SK-N-SH (cell line): ENCODE results near the gene PSMB9. TPM values are rescaled to one million over a fixed set of nuclear protein-coding genes. Genes with fewer than 3 reads are reported as not detected.
A peak's percentile ranks its signal among the peaks of the same experiment; 100 is the strongest.

ENCODE experiments used
- CTCF ChIA-PET: fragments of 300-600, 350-600 bp; formaldehyde crosslinking; extraction: SDS; loops from one replicate; lab custom pipeline; 2021; lab: Yijun Ruan, JAX
- POLR2A ChIA-PET: fragments of 350-600 bp; sonication (Branson Sonifier 250); formaldehyde crosslinking; extraction: SDS; loops from one replicate; lab custom pipeline; 2020; ENCODE audit warnings: antibody characterized with exemption, inconsistent platforms; lab: Yijun Ruan, JAX
- DNase-seq: peaks from one replicate; pipeline ENCODE4 v3.0.0; 2012
- H2AFZ ChIP-seq: fragments of 200-600 bp; sonication (generic); 2 replicates; pipeline ENCODE4 v1.8.1; 2016; ENCODE audit warnings: antibody characterized with exemption, mild to moderate bottlenecking, low read depth
- H3F3A ChIP-seq: fragments of 200-600 bp; sonication (generic); replicated peaks from 2 replicates; pipeline ENCODE3; 2016; ENCODE audit warnings: antibody characterized with exemption, mild to moderate bottlenecking; ENCODE audit not compliant: insufficient read depth
- H3K27ac ChIP-seq, 2 experiments: fragments of 200-500 bp in 1 of 2; fragments of 200-600 bp in 1 of 2; sonication (Bioruptor generic) in 1 of 2; sonication (generic), shearing (Covaris generic) in 1 of 2; 2 replicates each; pipeline versions ENCODE4 v1.5.1 to v1.6.1; 2014 to 2016; ENCODE audit warnings: low read depth in 2 of 2, inconsistent platforms in 1 of 2, low read length in 1 of 2, mild to moderate bottlenecking in 1 of 2, mixed read lengths in 1 of 2
- H3K27me3 ChIP-seq: fragments of 200-600 bp; sonication (generic), shearing (Covaris generic); 2 replicates; pipeline ENCODE4 v1.6.1; 2016; ENCODE audit warnings: mixed run types; ENCODE audit not compliant: insufficient read depth
- H3K36me3 ChIP-seq, 2 experiments: fragments of 200-500 bp in 1 of 2; fragments of 200-600 bp in 1 of 2; sonication (Bioruptor generic) in 1 of 2; sonication (generic) in 1 of 2; replicated peaks in 1 of 2; 2 replicates each; pipeline versions ENCODE3 to v1.5.1; 2014 to 2016; ENCODE audit warnings: low read length in 1 of 2, mild to moderate bottlenecking in 1 of 2; ENCODE audit not compliant: insufficient read depth in 2 of 2, control insufficient read depth in 1 of 2
- H3K4me1 ChIP-seq, 2 experiments: fragments of 200-500 bp in 1 of 2; fragments of 200-600 bp in 1 of 2; sonication (Bioruptor generic) in 1 of 2; sonication (generic), shearing (Covaris generic) in 1 of 2; 2 replicates each; pipeline versions ENCODE4 v1.5.1 to v1.6.1; 2014 to 2016; ENCODE audit warnings: low read depth in 1 of 2, low read length in 1 of 2, mixed run types in 1 of 2; ENCODE audit not compliant: insufficient read depth in 2 of 2, control insufficient read depth in 1 of 2
- H3K4me2 ChIP-seq: fragments of 200-600 bp; sonication (generic), shearing (Covaris generic); 2 replicates; pipeline ENCODE4 v1.6.1; 2017; ENCODE audit warnings: mixed run types
- H3K4me3 ChIP-seq, 2 experiments: fragments of 200-500 bp in 1 of 2; fragments of 200-600 bp in 1 of 2; sonication (Bioruptor generic) in 1 of 2; sonication (generic), shearing (Covaris generic) in 1 of 2; 2 replicates each; pipeline versions ENCODE4 v1.5.1 to v1.8.1; 2014 to 2016; ENCODE audit warnings: low read depth in 2 of 2, inconsistent platforms in 1 of 2, low read length in 1 of 2, mild to moderate bottlenecking in 1 of 2, mixed read lengths in 1 of 2, moderate library complexity in 1 of 2
- H3K79me2 ChIP-seq: fragments of 200-600 bp; sonication (generic); 2 replicates; pipeline ENCODE4 v1.8.1; 2017; ENCODE audit warnings: mild to moderate bottlenecking; ENCODE audit not compliant: insufficient read depth
- H3K9ac ChIP-seq: fragments of 200-600 bp; sonication (generic); 2 replicates; pipeline ENCODE4 v1.6.1; 2017; ENCODE audit warnings: mixed run types
- H3K9me2 ChIP-seq: fragments of 200-600 bp; sonication (generic); 2 replicates; pipeline ENCODE4 v1.6.1; 2017; ENCODE audit warnings: mixed run types
- H3K9me3 ChIP-seq: fragments of 200-600 bp; sonication (generic); 2 replicates; pipeline ENCODE4 v1.6.1; 2017; ENCODE audit warnings: mixed run types, mild to moderate bottlenecking, moderate library complexity
- H4K20me1 ChIP-seq: fragments of 200-600 bp; sonication (generic); 2 replicates; pipeline ENCODE4 v1.6.1; 2017; ENCODE audit warnings: mild to moderate bottlenecking, mixed run types; ENCODE audit not compliant: insufficient read depth
- CHD2 ChIP-seq: fragments of 150-350 bp; IDR thresholded peaks from 2 replicates; pipeline ENCODE4 v1.6.1; 2018; ENCODE audit warnings: low read length; ENCODE audit not compliant: partially characterized antibody
- EP300 ChIP-seq, 2 experiments: IDR thresholded peaks; 2 replicates each; pipeline versions ENCODE4 v1.4.0 to v1.6.1; 2012; ENCODE audit warnings: borderline replicate concordance in 1 of 2, low read depth in 1 of 2, low read length in 1 of 2
- FOSL2 ChIP-seq: IDR thresholded peaks from 2 replicates; pipeline ENCODE4 v1.4.0; 2012; ENCODE audit warnings: low read depth, mild to moderate bottlenecking, moderate library complexity, borderline replicate concordance
- FOXM1 ChIP-seq: IDR thresholded peaks from 2 replicates; pipeline ENCODE4 v1.4.0; 2012; ENCODE audit warnings: low read depth, mild to moderate bottlenecking
- GABPA ChIP-seq: IDR thresholded peaks from 2 replicates; pipeline ENCODE4 v1.4.0; 2012; ENCODE audit warnings: low read depth, mild to moderate bottlenecking
- JUND ChIP-seq: IDR thresholded peaks from 2 replicates; pipeline ENCODE4 v1.4.0; 2012
- MAX ChIP-seq: IDR thresholded peaks from 2 replicates; pipeline ENCODE4 v1.4.0; 2012; ENCODE audit warnings: low read depth
- NFIC ChIP-seq: IDR thresholded peaks from 2 replicates; pipeline ENCODE4 v1.4.0; 2012; ENCODE audit warnings: borderline replicate concordance
- NRF1 ChIP-seq: IDR thresholded peaks from 2 replicates; pipeline ENCODE4 v1.6.1; 2012; ENCODE audit warnings: low read depth, mild to moderate bottlenecking, low read length
- PBX3 ChIP-seq: IDR thresholded peaks from 2 replicates; pipeline ENCODE4; 2012
- POLR2AphosphoS5 ChIP-seq: IDR thresholded peaks from 2 replicates; pipeline ENCODE4 v1.6.1; 2012; ENCODE audit warnings: low read depth, low read length
- RCOR1 ChIP-seq: fragments of 150-350 bp; IDR thresholded peaks from 2 replicates; pipeline ENCODE4 v1.6.1; 2017; ENCODE audit warnings: antibody characterized with exemption, low read length
- SIN3A ChIP-seq: IDR thresholded peaks from 2 replicates; pipeline ENCODE4 v1.6.1; 2012; ENCODE audit warnings: low read depth, mild to moderate bottlenecking, low read length, moderate library complexity, borderline replicate concordance
- SMC3 ChIP-seq: IDR thresholded peaks from 2 replicates; pipeline ENCODE4 v1.6.1; 2012; ENCODE audit warnings: low read depth, low read length, improper control_type of control experiment
- TAF1 ChIP-seq: IDR thresholded peaks from 2 replicates; pipeline ENCODE4 v1.6.1; 2012; ENCODE audit warnings: low read depth, mild to moderate bottlenecking, low read length, moderate library complexity, borderline replicate concordance
- TEAD4 ChIP-seq: IDR thresholded peaks from 2 replicates; pipeline ENCODE4 v1.4.0; 2012; ENCODE audit warnings: mild to moderate bottlenecking, borderline replicate concordance; ENCODE audit not compliant: insufficient read depth
- USF1 ChIP-seq: IDR thresholded peaks from 2 replicates; pipeline ENCODE4 v1.4.0; 2012; ENCODE audit warnings: low read depth, borderline replicate concordance
- USF2 ChIP-seq: fragments of 150-350 bp; IDR thresholded peaks from 2 replicates; pipeline ENCODE4 v1.6.1; 2017; ENCODE audit warnings: antibody characterized with exemption, low read length, low read depth, borderline replicate concordance
- ZBTB33 ChIP-seq: IDR thresholded peaks from 2 replicates; pipeline ENCODE4 v1.4.0; 2012; ENCODE audit warnings: low read depth, borderline replicate concordance
- WGBS: methylation state at CpG from one replicate; pipeline ENCODE4 v1.1.6; 2017; ENCODE audit warnings: low lambda C conversion rate; 5-methylcytosine and 5-hydroxymethylcytosine counted together
- polyA plus RNA-seq, 3 experiments: library from polyadenylated mRNA; depleted of rRNA; stranded (reverse); fragments of >200 nt; gene quantifications; 2 replicates each; pipeline ENCODE4 v1.2.3, GENCODE V29; 2012

PSMB9 gene
- polyA plus RNA-seq, 1 of the 3 experiments (the other 2 are of a cell fraction): 83.7 TPM

- peaks cover 3 to 7% of the 10 kb centered on the region in 2 experiments for H3K36me3 ChIP-seq
- H3F3A ChIP-seq: peaks cover 8% of the 10 kb centered on the region
- H3K27me3 ChIP-seq: no peaks in the 10 kb centered on the region
- H4K20me1 ChIP-seq: no peaks in the 10 kb centered on the region
- peak overlapping the region; percentile 88 to 89 for H3K4me3 ChIP-seq
- 1% methylated on average over 15 of the region's 41 CpGs for WGBS
- CTCF ChIA-PET: interaction anchor here (1.0 to 8.3 kb wide), 10 partner anchors 9 to 101 kb away, joined by 3 to 137 read pairs (median 8); partner anchors contain the start of genes HLA-DMA, PSMB8 and TAP2
- peaks cover 0 to 14% of the 10 kb centered on the region in 2 experiments; a peak in 1 of 4 replicates for H3K4me1 ChIP-seq
- no peak for TF ChIP-seq ZBTB33
- TF ChIP-seq FOXM1: no peak
- TF ChIP-seq MAX: 0 out of 2 replicates have a peak, but pooled peaks have one; percentile 5
- TF ChIP-seq, all 33 proteins: peak for 1
- POLR2A ChIA-PET: interaction anchor here (0.9 to 1.5 kb wide), 2 partner anchors 11 to 119 kb away, joined by 3 to 4 read pairs; no protein-coding TSS in a partner anchor
- Histone ChIP-seq H3K9ac (peak overlapping the region; percentile 71), H3K4me2 (peak overlapping the region; percentile 99), H3K9me2 (no peaks in the 10 kb centered on the region), H3K27ac (peak overlapping the region; percentile 50 to 90), H2AFZ (peak overlapping the region; percentile 93), H3K79me2 (peaks cover 4% of the 10 kb centered on the region; the same call in 1 of the 2 replicates), H3K9me3 (no peaks in the 10 kb centered on the region)
- DNase-seq: peak; percentile 52
Measured at GRCh38 chr6:32852844-32853540, 1.0 kb upstream of the PSMB9 start.

- POLR2A ChIA-PET: interaction anchor here (1.5 kb wide), 1 partner anchor 117 kb away, joined by 4 read pairs; no protein-coding TSS in a partner anchor
- H3K9ac ChIP-seq: peak overlapping the region; percentile 71
- TF ChIP-seq PBX3 (no peak), FOSL2 (no peak), SIN3A (no peak), EP300 (IDR thresholded peaks at IDR 0.05; ENCODE audit: borderline replicate concordance in 1 of 2, low read depth in 1 of 2, low read length in 1 of 2) (no peak), TAF1 (no peak), USF1 (no peak), SMC3 (no peak), NRF1 (no peak), POLR2AphosphoS5 (no peak), CHD2 (no peak), USF2 (no peak), TEAD4 (no peak), NFIC (no peak), RCOR1 (no peak), GABPA (no peak), JUND (no peak)
Measured at GRCh38 chr6:32854376-32855178, 585 bp downstream of the PSMB9 start.

More at GRCh38 chr6:32854376-32855178, 585 bp downstream of the PSMB9 start:
- Histone ChIP-seq H4K20me1 (no peaks in the 10 kb centered on the region), H3K4me3 (peak overlapping the region; percentile 88 to 89), H2AFZ (peak overlapping the region; percentile 86), H3K9me3 (no peaks in the 10 kb centered on the region), H3K27me3 (no peaks in the 10 kb centered on the region), H3K4me2 (peak overlapping the region; percentile 99), H3K9me2 (no peaks in the 10 kb centered on the region), H3K79me2 (peaks cover 4% of the 10 kb centered on the region; the same call in 1 of the 2 replicates), H3K27ac (peak overlapping the region in 1 of 2 experiments; percentile 90; a peak in 1 of 4 replicates), H3F3A (peaks cover 8% of the 10 kb centered on the region), H3K36me3 (peaks cover 5 to 7% of the 10 kb centered on the region in 2 experiments), H3K4me1 (peaks cover 0 to 14% of the 10 kb centered on the region in 2 experiments; a peak in 1 of 4 replicates)
- DNase-seq: peak; percentile 30
- CTCF ChIA-PET: interaction anchor here (1.1 to 8.3 kb wide), 11 partner anchors 9 to 130 kb away, joined by 3 to 137 read pairs (median 7); partner anchors contain the start of genes PSMB8 and TAP2
- 24% methylated on average over 23 of the region's 24 CpGs for WGBS
